Measurements from ENCODE around the gene SETDB1.
"Not testable (repeated sequence)": the region's sequence is repeated elsewhere in the genome, so short reads cannot be mapped to it uniquely, and the experiment has no call there.

GRCh38 chr1:150878931-150879330 is 47.2 kb upstream of the SETDB1 start:
- TF ChIP-seq POLR2A, CTCF, EP300 (IDR thresholded peaks at IDR 0.05): not testable (repeated sequence)
